GM12878 (cell line): Measurements from ENCODE around the gene DPP3. TPM values are rescaled to one million over a fixed set of nuclear protein-coding genes. Genes with fewer than 3 reads are reported as not detected.
"Not testable (repeated sequence)": the region's sequence is repeated elsewhere in the genome, so short reads cannot be mapped to it uniquely, and the experiment has no call there.

ENCODE experiments used
- ATAC-seq: fragments of 200-7000 bp; cut with Tn5 transposase; 3 replicates; pipeline ENCODE4 v1.9.1; 2020; ENCODE audit warnings: mild to moderate bottlenecking, moderate library complexity
- BruUV-seq: library from RNA; stranded (reverse); fragments of 400-500 nt; replicated peaks from 2 replicates; lab custom pipeline; 2021; lab: Mats Ljungman, UMichigan
- CTCF ChIA-PET: fragments of 300-600 bp; sonication (Branson Sonifier 250); formaldehyde crosslinking; extraction: SDS; loops from one replicate; lab custom pipeline; 2021; ENCODE audit warnings: inconsistent platforms; lab: Yijun Ruan, JAX
- POLR2A ChIA-PET: fragments of 350-600 bp; formaldehyde crosslinking; extraction: SDS; loops from one replicate; lab custom pipeline; 2021; ENCODE audit warnings: inconsistent platforms; lab: Charles Lee
- RAD21 ChIA-PET: fragments of 300-600 bp; sonication (Branson Sonifier 250); formaldehyde crosslinking; loops from one replicate; lab custom pipeline; 2023; ENCODE audit warnings: antibody characterized with exemption; ENCODE audit not compliant: unreplicated experiment; lab: Charles Lee
- SMC1A ChIA-PET: fragments of 300-600 bp; sonication (Branson Sonifier 250); formaldehyde crosslinking; loops from one replicate; lab custom pipeline; 2023; ENCODE audit not compliant: unreplicated experiment, uncharacterized antibody; lab: Charles Lee
- DNase-seq: peaks from one replicate; pipeline ENCODE4 v3.0.0-alpha.2; 2011; ENCODE audit warnings: low read depth, low spot score
- FAIRE-seq: peaks from 3 replicates; lab custom pipeline; 2011; peaks lifted over from hg19 to GRCh38; lab: Jason Lieb, UNC
- H2AFZ ChIP-seq: 2 replicates; pipeline ENCODE4 v1.6.0; 2011; ENCODE audit warnings: low read depth, low read length, control low read depth; ENCODE audit not compliant: control insufficient read depth
- H3K27ac ChIP-seq: 2 replicates; pipeline ENCODE4 v1.5.1; 2011; ENCODE audit warnings: control low read depth; ENCODE audit not compliant: control insufficient read depth, insufficient read depth
- H3K27me3 ChIP-seq, 2 experiments: replicated peaks in 1 of 2; 2 replicates each; pipeline versions ENCODE4 v1.6.0 to v1.6.1; 2011; ENCODE audit warnings: low read length in 1 of 2; ENCODE audit not compliant: control insufficient read depth in 2 of 2, insufficient read depth in 2 of 2
- H3K36me3 ChIP-seq, 2 experiments: 2 replicates each; pipeline ENCODE4 v1.5.1; 2011; ENCODE audit warnings: low read length in 1 of 2; ENCODE audit not compliant: control insufficient read depth in 2 of 2, insufficient read depth in 2 of 2
- H3K4me1 ChIP-seq: 2 replicates; pipeline ENCODE4 v1.6.1; 2011; ENCODE audit warnings: mild to moderate bottlenecking, low read length, moderate library complexity, mixed read lengths; ENCODE audit not compliant: control insufficient read depth, insufficient read depth
- H3K4me2 ChIP-seq: 2 replicates; pipeline ENCODE4 v1.6.0; 2011; ENCODE audit warnings: control low read depth; ENCODE audit not compliant: control insufficient read depth, insufficient read depth
- H3K4me3 ChIP-seq: fragments of 200-600 bp; sonication (generic); 2 replicates; pipeline ENCODE4 v1.5.1; 2016
- H3K79me2 ChIP-seq: 2 replicates; pipeline ENCODE4 v1.6.0; 2011; ENCODE audit warnings: low read length; ENCODE audit not compliant: control insufficient read depth, insufficient read depth
- H3K9ac ChIP-seq: 2 replicates; pipeline ENCODE4 v1.8.0; 2011; ENCODE audit warnings: low read length, control low read depth, mixed read lengths; ENCODE audit not compliant: control insufficient read depth, insufficient read depth
- H3K9me3 ChIP-seq: replicated peaks from 3 replicates; pipeline ENCODE4 v1.5.1; 2011; ENCODE audit warnings: mild to moderate bottlenecking, low read length; ENCODE audit not compliant: control insufficient read depth, insufficient read depth
- H4K20me1 ChIP-seq: 2 replicates; pipeline ENCODE4 v1.6.0; 2011; ENCODE audit not compliant: control insufficient read depth, insufficient read depth
- BHLHE40 ChIP-seq, 2 experiments: fragments of 450-650 bp in 1 of 2; IDR thresholded peaks; 2 replicates each; pipeline ENCODE4 v1.6.1; 2011 to 2017; ENCODE audit warnings: low read depth in 2 of 2, borderline replicate concordance in 1 of 2, improper control_type of control experiment in 1 of 2, low read length in 1 of 2, mild to moderate bottlenecking in 1 of 2
- EED ChIP-seq: sonication (generic); IDR thresholded peaks from 2 replicates; pipeline ENCODE4 v1.6.1; 2016; ENCODE audit warnings: antibody characterized with exemption, low read depth
- LARP7 ChIP-seq: fragments of 450-650 bp; IDR thresholded peaks from 2 replicates; pipeline ENCODE4 v1.6.1; 2017; ENCODE audit warnings: mild to moderate bottlenecking
- NR2C2 ChIP-seq: IDR thresholded peaks from 2 replicates; pipeline ENCODE4 v1.6.1; 2011; ENCODE audit warnings: borderline replicate concordance, low read depth; ENCODE audit not compliant: control insufficient read depth, insufficient read length
- YBX1 ChIP-seq: fragments of 450-650 bp; IDR thresholded peaks from 2 replicates; pipeline ENCODE4 v1.6.1; 2016; ENCODE audit warnings: antibody characterized with exemption
- WGBS: methylation state at CpG from one replicate; pipeline ENCODE4 v1.1.6; 2016; ENCODE audit warnings: low lambda C conversion rate; ENCODE audit not compliant: insufficient replicate concordance, insufficient coverage; ENCODE audit errors: missing lambda C conversion rate; 5-methylcytosine and 5-hydroxymethylcytosine counted together
- in situ Hi-C: fragments of 300-500 bp; cut with MboI; formaldehyde crosslinking; loops from 9 replicates; pipeline ENCODE4 v1.14.3; 2018; ENCODE audit warnings: mixed read lengths
- intact Hi-C: fragments of 100-400 bp; cut with micrococcal nuclease; formaldehyde crosslinking; loops from one replicate; pipeline ENCODE4 v1.14.2; 2022; ENCODE audit not compliant: unreplicated experiment
- polyA plus RNA-seq, 11 experiments: library from polyadenylated mRNA; depleted of rRNA in 4 of 11; unstranded in 6 of 11; stranded (reverse) in 5 of 11; fragments of >200 nt; fragmentation: Nextera tagmentation in 4 of 11; fragmentation: Illumina TruSeq in 1 of 11; extraction: Ambion mirVana in 4 of 11; extraction: Trizol in 1 of 11; gene quantifications; 1 replicate in 1 of 11; 2 replicates in 10 of 11; pipeline versions ENCODE4 v1.2.1 to v1.2.3, GENCODE V29; 2011 to 2016; ENCODE audit warnings: inconsistent platforms in 2 of 11, missing spikeins in 2 of 11, low read depth in 1 of 11
- total RNA-seq, 4 experiments: library from RNA; depleted of rRNA in 3 of 4; stranded (reverse); fragments of >200 nt in 3 of 4; fragmentation: Illumina TruSeq in 1 of 4; extraction: Trizol in 1 of 4; gene quantifications; 2 replicates each; pipeline versions ENCODE4 v1.2.1 to v1.2.3, GENCODE V29; 2013 to 2021
- TF ChIP-seq, protein P1 (sequence below): fragments of 450-650 bp; IDR thresholded peaks from 2 replicates; pipeline ENCODE4 v1.6.1; 2017; ENCODE audit warnings: mild to moderate bottlenecking, moderate library complexity
- TF ChIP-seq, protein P2 (sequence below): fragments of 450-650 bp; IDR thresholded peaks from 2 replicates; pipeline ENCODE4 v1.6.1; 2017; ENCODE audit warnings: low read depth, mild to moderate bottlenecking, moderate library complexity

Gene DPP3
- total and polyA plus RNA-seq, 10 of the 15 experiments (the other 5 are each of a cell fraction or from before 2014, with no cell fraction given): 6.0 to 117 (median 78.1) TPM

- FAIRE-seq, in situ Hi-C loops, H3K9me3 ChIP-seq, H3K36me3 ChIP-seq, H3K27me3 ChIP-seq, intact Hi-C loops, H3K4me1 ChIP-seq, H4K20me1 ChIP-seq, ATAC-seq, H3K79me2 ChIP-seq, DNase-seq: not testable (repeated sequence)
- 7% methylated on average over 14 of the region's 14 CpGs for WGBS
- peak; percentile 55 to 90; a peak in 3 of 4 replicates for TF ChIP-seq BHLHE40 (IDR thresholded peaks at IDR 0.05; ENCODE audit: borderline replicate concordance in 1 of 2, low read depth in 2 of 2, low read length in 1 of 2)
- H3K9ac ChIP-seq: peak overlapping the region; percentile 79
- SMC1A ChIA-PET: interaction anchor here (0.6 to 5.6 kb wide), 6 partner anchors 15 to 1106 kb away, joined by 3 to 37 read pairs (median 3); partner anchors contain the start of genes RBM4 and RBM4B
- peak overlapping the region; percentile 86 for H3K4me3 ChIP-seq
- CTCF ChIA-PET: interaction anchor here (0.6 to 4.3 kb wide), 3 partner anchors 17 to 133 kb away, joined by 3 to 32 read pairs (median 3); partner anchors contain the start of genes RBM14 and RBM4B
- H3K27ac ChIP-seq: peak overlapping the region; percentile 72
- peak overlapping the region; percentile 82 for H3K4me2 ChIP-seq
- RAD21 ChIA-PET: interaction anchor here (0.6 to 2.9 kb wide), 5 partner anchors 65 to 1915 kb away, joined by 3 to 37 read pairs (median 3); partner anchors contain the start of genes DPP3, RBM4 and RBM4B
- POLR2A ChIA-PET: interaction anchor here (0.6 to 4.0 kb wide), 7 partner anchors 47 to 582 kb away, joined by 3 to 26 read pairs (median 5); partner anchors contain the start of genes CCDC87, CCS, DPP3 and PELI3
- H2AFZ ChIP-seq: peak overlapping the region; percentile 3; the same call in 1 of the 2 replicates
- TSS peak; percentile 87 for BruUV-seq
These were observed 64.7 kb downstream of the DPP3 start for GRCh38 chr11:66544952-66545351.

GRCh38 chr11:66545701-66546367, 65.6 kb downstream of the DPP3 start, which contains the start of gene ZDHHC24:
Gene ZDHHC24, minus strand, starts transcription at chr11:66546048. Its CDS starts 45 bp downstream, at chr11:66546003.
- Histone ChIP-seq H3K36me3 (peaks cover 0 to 3% of the 10 kb centered on the region in 2 experiments; a peak in 1 of 4 replicates), H3K4me1 (peaks cover 10% of the 10 kb centered on the region), H3K27me3 (no peaks in the 10 kb centered on the region), H3K4me2 (peak within 1 kb of the TSS; percentile 97), H3K9me3 (no peaks in the 10 kb centered on the region), H3K27ac (peak within 1 kb of the TSS; percentile 72), H3K9ac (peak within 1 kb of the TSS; percentile 79), H3K79me2 (peaks cover 2% of the 10 kb centered on the region), H2AFZ (peak within 1 kb of the TSS; percentile 89), H3K4me3 (peak within 1 kb of the TSS; percentile 86), H4K20me1 (no peaks in the 10 kb centered on the region)
- ChIA-PET RAD21 (interaction anchor here (0.6 to 2.9 kb wide), 8 partner anchors 32 to 1914 kb away, joined by 3 to 37 read pairs (median 4); partner anchors contain the start of genes MRPL11, PELI3, RBM4 and RBM4B), POLR2A (interaction anchor here (0.9 to 4.0 kb wide), 11 partner anchors 13 to 132 kb away, joined by 3 to 26 read pairs (median 5); partner anchors contain the start of genes CCDC87, CCS, DPP3 and PELI3), CTCF (interaction anchor here (0.6 to 4.3 kb wide), 9 partner anchors 16 to 994 kb away, joined by 3 to 32 read pairs (median 3); partner anchors contain the start of genes CCDC87, CCS, DPP3 and RBM14), SMC1A (interaction anchor here (1.1 to 5.6 kb wide), 8 partner anchors 8 to 132 kb away, joined by 3 to 37 read pairs (median 3); partner anchors contain the start of genes RBM4 and RBM4B)
- BruUV-seq: no TSS peak
- FAIRE-seq: peak; percentile 86
- peak; percentile 81 for DNase-seq
- intact Hi-C loops (loop anchor here (1.0 kb wide), 1 partner anchor 132 kb away; no protein-coding TSS in a partner anchor), in situ Hi-C loops (no loop called here)
- WGBS: under 1% methylated on average over 68 of the region's 71 CpGs
- peak; percentile 91 for ATAC-seq
- TF ChIP-seq LARP7 (peak; percentile 75; the same call in 1 of the 2 replicates), YBX1 (no peak), NR2C2 (no peak), EED (no peak)
- TF ChIP-seq, protein P1, sequence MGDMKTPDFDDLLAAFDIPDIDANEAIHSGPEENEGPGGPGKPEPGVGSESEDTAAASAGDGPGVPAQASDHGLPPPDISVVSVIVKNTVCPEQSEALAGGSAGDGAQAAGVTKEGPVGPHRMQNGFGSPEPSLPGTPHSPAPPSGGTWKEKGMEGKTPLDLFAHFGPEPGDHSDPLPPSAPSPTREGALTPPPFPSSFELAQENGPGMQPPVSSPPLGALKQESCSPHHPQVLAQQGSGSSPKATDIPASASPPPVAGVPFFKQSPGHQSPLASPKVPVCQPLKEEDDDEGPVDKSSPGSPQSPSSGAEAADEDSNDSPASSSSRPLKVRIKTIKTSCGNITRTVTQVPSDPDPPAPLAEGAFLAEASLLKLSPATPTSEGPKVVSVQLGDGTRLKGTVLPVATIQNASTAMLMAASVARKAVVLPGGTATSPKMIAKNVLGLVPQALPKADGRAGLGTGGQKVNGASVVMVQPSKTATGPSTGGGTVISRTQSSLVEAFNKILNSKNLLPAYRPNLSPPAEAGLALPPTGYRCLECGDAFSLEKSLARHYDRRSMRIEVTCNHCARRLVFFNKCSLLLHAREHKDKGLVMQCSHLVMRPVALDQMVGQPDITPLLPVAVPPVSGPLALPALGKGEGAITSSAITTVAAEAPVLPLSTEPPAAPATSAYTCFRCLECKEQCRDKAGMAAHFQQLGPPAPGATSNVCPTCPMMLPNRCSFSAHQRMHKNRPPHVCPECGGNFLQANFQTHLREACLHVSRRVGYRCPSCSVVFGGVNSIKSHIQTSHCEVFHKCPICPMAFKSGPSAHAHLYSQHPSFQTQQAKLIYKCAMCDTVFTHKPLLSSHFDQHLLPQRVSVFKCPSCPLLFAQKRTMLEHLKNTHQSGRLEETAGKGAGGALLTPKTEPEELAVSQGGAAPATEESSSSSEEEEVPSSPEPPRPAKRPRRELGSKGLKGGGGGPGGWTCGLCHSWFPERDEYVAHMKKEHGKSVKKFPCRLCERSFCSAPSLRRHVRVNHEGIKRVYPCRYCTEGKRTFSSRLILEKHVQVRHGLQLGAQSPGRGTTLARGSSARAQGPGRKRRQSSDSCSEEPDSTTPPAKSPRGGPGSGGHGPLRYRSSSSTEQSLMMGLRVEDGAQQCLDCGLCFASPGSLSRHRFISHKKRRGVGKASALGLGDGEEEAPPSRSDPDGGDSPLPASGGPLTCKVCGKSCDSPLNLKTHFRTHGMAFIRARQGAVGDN: peak; percentile 29; the same call in 1 of the 2 replicates
- TF ChIP-seq, protein P2, sequence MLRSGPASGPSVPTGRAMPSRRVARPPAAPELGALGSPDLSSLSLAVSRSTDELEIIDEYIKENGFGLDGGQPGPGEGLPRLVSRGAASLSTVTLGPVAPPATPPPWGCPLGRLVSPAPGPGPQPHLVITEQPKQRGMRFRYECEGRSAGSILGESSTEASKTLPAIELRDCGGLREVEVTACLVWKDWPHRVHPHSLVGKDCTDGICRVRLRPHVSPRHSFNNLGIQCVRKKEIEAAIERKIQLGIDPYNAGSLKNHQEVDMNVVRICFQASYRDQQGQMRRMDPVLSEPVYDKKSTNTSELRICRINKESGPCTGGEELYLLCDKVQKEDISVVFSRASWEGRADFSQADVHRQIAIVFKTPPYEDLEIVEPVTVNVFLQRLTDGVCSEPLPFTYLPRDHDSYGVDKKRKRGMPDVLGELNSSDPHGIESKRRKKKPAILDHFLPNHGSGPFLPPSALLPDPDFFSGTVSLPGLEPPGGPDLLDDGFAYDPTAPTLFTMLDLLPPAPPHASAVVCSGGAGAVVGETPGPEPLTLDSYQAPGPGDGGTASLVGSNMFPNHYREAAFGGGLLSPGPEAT: no peak
